ENCODE results near the gene SMIM13. TPM values are rescaled to one million over a fixed set of nuclear protein-coding genes. Genes with fewer than 3 reads are reported as not detected.

SMIM13 gene
- total RNA-seq, 1 experiment from 2014 or later, result 28.1 TPM

GRCh38 chr6:11161031-11161956 is 67.7 kb downstream of the SMIM13 start:
- ChIA-PET POLR2A (interaction anchor here (0.7 kb wide), 1 partner anchor 14 kb away, joined by 3 read pairs; no protein-coding TSS in a partner anchor), CTCF (interaction anchor here (0.7 kb wide), 1 partner anchor 432 kb away, joined by 4 read pairs; no protein-coding TSS in a partner anchor)
- Mint-ChIP-seq H3K4me1 (ENCODE audit: insufficient read depth, unreplicated experiment) (peaks cover 13% of the 10 kb centered on the region), H3K9me3 (ENCODE audit: unreplicated experiment) (peaks cover 10% of the 10 kb centered on the region), H3K4me3 (ENCODE audit: unreplicated experiment) (no peak overlapping the region), H3K27me3 (ENCODE audit: insufficient read depth, unreplicated experiment) (no peaks in the 10 kb centered on the region), H3K36me3 (ENCODE audit: insufficient read depth, unreplicated experiment) (no peaks in the 10 kb centered on the region), H3K27ac (ENCODE audit: low read depth, unreplicated experiment) (peak overlapping the region; percentile 49)
- TF ChIP-seq, protein P1, sequence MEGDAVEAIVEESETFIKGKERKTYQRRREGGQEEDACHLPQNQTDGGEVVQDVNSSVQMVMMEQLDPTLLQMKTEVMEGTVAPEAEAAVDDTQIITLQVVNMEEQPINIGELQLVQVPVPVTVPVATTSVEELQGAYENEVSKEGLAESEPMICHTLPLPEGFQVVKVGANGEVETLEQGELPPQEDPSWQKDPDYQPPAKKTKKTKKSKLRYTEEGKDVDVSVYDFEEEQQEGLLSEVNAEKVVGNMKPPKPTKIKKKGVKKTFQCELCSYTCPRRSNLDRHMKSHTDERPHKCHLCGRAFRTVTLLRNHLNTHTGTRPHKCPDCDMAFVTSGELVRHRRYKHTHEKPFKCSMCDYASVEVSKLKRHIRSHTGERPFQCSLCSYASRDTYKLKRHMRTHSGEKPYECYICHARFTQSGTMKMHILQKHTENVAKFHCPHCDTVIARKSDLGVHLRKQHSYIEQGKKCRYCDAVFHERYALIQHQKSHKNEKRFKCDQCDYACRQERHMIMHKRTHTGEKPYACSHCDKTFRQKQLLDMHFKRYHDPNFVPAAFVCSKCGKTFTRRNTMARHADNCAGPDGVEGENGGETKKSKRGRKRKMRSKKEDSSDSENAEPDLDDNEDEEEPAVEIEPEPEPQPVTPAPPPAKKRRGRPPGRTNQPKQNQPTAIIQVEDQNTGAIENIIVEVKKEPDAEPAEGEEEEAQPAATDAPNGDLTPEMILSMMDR (IDR thresholded peaks at IDR 0.05; ENCODE audit: unreplicated experiment), result no peak
- no TSS peak for BruUV-seq (replicated peaks)
- peak; percentile 25 for DNase-seq (ENCODE audit: unreplicated experiment)
- intact Hi-C loops (cut with micrococcal nuclease), result no loop called here

GRCh38 chr6:11162262-11162661 is 68.6 kb downstream of the SMIM13 start:
- Mint-ChIP-seq H3K9me3 (ENCODE audit: unreplicated experiment) (peaks cover 7% of the 10 kb centered on the region), H3K27me3 (ENCODE audit: insufficient read depth, unreplicated experiment) (no peaks in the 10 kb centered on the region), H3K36me3 (ENCODE audit: insufficient read depth, unreplicated experiment) (no peaks in the 10 kb centered on the region), H3K27ac (ENCODE audit: low read depth, unreplicated experiment) (no peak overlapping the region), H3K4me1 (ENCODE audit: insufficient read depth, unreplicated experiment) (peaks cover 13% of the 10 kb centered on the region), H3K4me3 (ENCODE audit: unreplicated experiment) (no peak overlapping the region)
- POLR2A ChIA-PET, result interaction anchor here (0.8 kb wide), 1 partner anchor 334 kb away, joined by 3 read pairs; no protein-coding TSS in a partner anchor
- TF ChIP-seq, protein P1 (IDR thresholded peaks at IDR 0.05; ENCODE audit: unreplicated experiment), result no peak
- CTCF ChIA-PET, result no interaction called here
- BruUV-seq (replicated peaks), result no TSS peak
- intact Hi-C loops (cut with micrococcal nuclease), result no loop called here
- no peak for DNase-seq (ENCODE audit: unreplicated experiment)

- ChIA-PET POLR2A (no interaction called here), CTCF (no interaction called here)
- Mint-ChIP-seq H3K27me3 (ENCODE audit: insufficient read depth, unreplicated experiment) (no peaks in the 10 kb centered on the region), H3K4me3 (ENCODE audit: unreplicated experiment) (no peak overlapping the region), H3K27ac (ENCODE audit: low read depth, unreplicated experiment) (no peak overlapping the region), H3K36me3 (ENCODE audit: insufficient read depth, unreplicated experiment) (no peaks in the 10 kb centered on the region), H3K9me3 (ENCODE audit: unreplicated experiment) (peaks cover 7% of the 10 kb centered on the region), H3K4me1 (ENCODE audit: insufficient read depth, unreplicated experiment) (peaks cover 13% of the 10 kb centered on the region)
- TF ChIP-seq, protein P1 (IDR thresholded peaks at IDR 0.05; ENCODE audit: unreplicated experiment), result no peak
- DNase-seq (ENCODE audit: unreplicated experiment), result no peak
- intact Hi-C loops (cut with micrococcal nuclease), result no loop called here
- BruUV-seq (replicated peaks), result no TSS peak
Measured at GRCh38 chr6:11163932-11164331, 70.3 kb downstream of the SMIM13 start.

GRCh38 chr6:11164717-11165646 is 71.3 kb downstream of the SMIM13 start:
- ChIA-PET CTCF (interaction anchor here (0.6 to 0.8 kb wide), 3 partner anchors 10 to 332 kb away, joined by 3 to 4 read pairs (median 3); no protein-coding TSS in a partner anchor), POLR2A (no interaction called here)
- DNase-seq (ENCODE audit: unreplicated experiment), result no peak
- no peak overlapping the region for H3K27ac Mint-ChIP-seq (ENCODE audit: low read depth, unreplicated experiment)
- BruUV-seq (replicated peaks), result no TSS peak
- no peak overlapping the region for H3K4me3 Mint-ChIP-seq (ENCODE audit: unreplicated experiment)
- no peaks in the 10 kb centered on the region for H3K27me3 Mint-ChIP-seq (ENCODE audit: insufficient read depth, unreplicated experiment)
- TF ChIP-seq, protein P1 (IDR thresholded peaks at IDR 0.05; ENCODE audit: unreplicated experiment), result no peak
- intact Hi-C loops (cut with micrococcal nuclease), result no loop called here
- H3K4me1 Mint-ChIP-seq (ENCODE audit: insufficient read depth, unreplicated experiment), result peaks cover 13% of the 10 kb centered on the region
- no peaks in the 10 kb centered on the region for H3K36me3 Mint-ChIP-seq (ENCODE audit: insufficient read depth, unreplicated experiment)
- H3K9me3 Mint-ChIP-seq (ENCODE audit: unreplicated experiment), result peaks cover 7% of the 10 kb centered on the region
